Activated CD4-positive, CD25-positive, alpha-beta regulatory T cell treated with anti-CD3 and anti-CD28 coated beads, Interleukin-2, amount 50 U/mL, for 16 hours (primary cell): Measurements from ENCODE around the gene SPOCK1.

ENCODE experiments used
- DNase-seq: peaks from one replicate; pipeline ENCODE4 v3.0.0-alpha.2; 2020; ENCODE audit warnings: low read depth, low spot score

The SPOCK1 gene

DNA sequence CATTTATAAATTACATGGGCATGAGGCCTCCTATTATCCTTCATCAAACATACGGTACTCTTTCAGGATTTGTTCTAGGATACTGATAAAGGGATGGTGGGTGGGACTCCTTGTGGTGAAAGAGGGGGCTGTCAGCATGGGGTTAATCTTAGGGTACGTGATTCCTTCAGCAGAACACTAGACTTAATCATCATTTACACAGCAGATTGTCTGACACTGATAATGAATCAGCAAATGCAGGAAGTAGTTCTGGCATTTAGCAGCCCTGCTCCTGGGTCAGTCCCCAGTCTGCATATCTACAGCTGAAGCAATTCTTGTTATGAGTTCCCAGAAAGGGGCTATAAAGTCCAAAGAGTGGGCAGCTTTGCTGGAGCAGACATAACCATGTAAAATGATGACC is 384.6 kb downstream of the SPOCK1 start:
- no peak for DNase-seq

DNA sequence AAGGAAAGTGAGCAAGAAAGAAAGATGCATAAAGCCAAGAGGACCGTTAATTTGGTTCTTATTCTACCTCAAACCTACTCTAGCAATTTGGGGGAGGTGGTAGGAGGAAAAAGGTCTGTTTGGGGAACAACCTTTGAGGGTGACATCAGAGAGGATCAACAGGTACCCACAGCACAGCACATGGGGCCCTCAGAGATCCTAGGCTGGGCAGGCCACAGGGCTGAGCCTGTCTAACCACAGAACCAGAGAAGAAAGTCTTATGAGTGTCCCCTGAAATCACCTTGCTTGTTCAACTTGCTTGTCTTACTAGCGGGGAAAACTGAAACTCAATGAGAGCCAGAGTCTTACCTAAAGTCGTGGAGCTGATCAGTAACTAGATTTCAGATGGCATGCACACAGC is 385.2 kb downstream of the SPOCK1 start:
- no peak for DNase-seq

DNA sequence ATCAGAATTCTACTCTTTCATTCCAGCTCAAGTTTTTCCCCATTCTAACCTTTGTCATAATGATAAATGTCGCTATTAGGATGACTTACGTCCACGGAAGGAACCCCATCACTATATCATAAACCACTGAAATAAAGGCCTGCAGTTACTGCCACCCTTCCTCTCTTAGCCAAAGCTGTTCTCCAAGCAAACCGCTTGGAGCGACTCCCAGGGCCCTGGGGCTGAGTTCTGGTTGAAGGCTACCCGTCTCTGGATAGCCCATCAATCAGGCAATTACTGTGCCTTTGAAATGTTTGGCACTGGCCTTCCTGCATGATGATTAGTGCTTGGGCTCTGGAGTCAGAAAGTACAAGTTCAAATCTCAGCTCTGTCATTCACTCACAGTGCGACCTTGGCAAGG is 386.0 kb downstream of the SPOCK1 start:
- DNase-seq, result no peak

DNA sequence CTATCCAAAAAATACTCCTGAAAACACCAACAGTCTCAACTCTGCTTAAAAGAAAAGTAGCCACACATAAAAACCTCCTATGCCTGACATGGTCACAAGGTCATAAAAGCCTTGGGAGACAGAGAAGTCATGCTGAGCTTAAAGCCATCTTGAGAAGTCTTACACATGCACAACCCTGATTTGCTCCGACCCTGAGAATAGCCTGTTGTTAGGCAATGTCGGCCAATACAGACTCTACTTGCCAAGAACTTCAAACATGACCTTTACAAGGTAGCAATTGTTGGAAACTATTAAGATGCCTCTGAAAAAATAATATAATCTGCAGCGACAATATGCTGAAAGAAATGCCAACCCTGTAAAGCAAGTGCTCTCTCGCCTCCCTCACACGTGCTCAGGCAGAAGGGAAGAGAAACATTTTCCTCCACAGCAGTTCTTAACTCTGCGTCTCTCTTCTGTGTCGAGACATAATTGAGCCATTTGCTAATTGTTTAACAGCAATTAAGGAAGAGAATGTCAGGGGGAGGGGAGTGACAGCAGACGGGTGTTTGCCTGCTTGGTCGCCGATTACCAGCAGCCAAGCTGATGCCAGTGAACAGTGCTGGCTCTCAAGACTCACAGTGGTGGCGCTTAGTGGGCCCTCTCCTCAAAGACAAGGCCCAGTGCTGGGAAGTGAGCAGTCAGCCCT is 393.6 kb downstream of the SPOCK1 start:
- no peak for DNase-seq

DNA sequence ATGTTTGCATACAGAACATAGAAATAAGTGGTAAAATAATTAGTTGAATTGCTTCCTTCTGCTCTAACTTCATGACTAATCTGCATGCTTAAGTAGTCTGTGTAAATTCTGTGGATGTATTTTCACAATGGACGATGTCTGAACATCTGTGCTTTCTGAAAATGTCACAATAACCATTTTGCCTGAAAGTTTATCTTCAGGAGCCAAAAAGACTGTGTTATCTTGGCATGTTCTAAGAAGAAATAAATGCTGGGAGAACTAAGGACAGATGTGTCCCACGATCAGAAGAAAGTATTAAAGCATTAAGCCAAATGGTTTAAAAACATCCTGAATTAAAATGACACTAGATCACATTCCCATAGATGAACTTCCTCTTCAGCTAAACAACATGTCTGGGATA is 397.6 kb downstream of the SPOCK1 start:
- no peak for DNase-seq

DNA sequence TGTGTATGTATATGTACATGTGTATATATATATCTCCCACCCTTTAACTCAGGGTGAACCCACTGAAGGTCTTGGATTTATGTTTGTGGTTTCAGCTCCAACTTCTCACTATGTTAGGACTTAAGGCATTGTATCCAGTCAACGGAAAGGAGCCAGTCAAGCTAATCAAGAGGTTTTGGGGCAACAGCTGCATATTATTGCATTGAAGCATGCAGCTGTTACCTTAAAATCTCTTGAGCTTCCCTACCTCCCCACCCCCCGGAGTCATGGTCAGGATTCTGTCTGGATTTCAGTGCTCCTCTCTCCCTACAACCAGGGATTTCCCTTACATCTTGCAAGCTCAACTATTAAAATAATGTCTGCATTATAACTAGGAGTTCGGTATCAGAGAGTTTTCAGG is 399.5 kb downstream of the SPOCK1 start:
- no peak for DNase-seq

DNA sequence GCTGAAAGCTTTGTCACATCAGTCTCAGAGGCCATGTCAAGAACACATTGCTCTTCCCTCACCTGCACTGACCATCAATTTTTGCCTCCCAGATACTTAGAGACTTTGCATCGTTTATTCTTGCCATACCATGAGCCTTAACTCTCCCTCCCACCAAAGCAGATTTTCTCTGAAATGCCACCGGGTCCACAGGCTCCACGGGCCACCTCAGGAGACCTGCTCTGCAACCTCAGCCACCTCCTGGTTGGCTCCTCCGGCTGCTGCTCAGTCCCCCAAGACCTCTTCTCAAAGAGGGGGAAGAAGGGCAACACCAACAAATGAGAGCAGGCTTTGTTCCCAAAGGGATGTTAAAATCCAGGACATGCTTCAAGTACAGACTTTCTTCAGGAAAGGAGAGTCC is 400.5 kb downstream of the SPOCK1 start:
- no peak for DNase-seq

- no peak for DNase-seq
These were observed 400.9 kb downstream of the SPOCK1 start for GRCh38 chr5:137098238-137098637.

- DNase-seq, result no peak
These were observed 401.9 kb downstream of the SPOCK1 start for GRCh38 chr5:137097203-137097602.

- DNase-seq, result no peak
These were observed 402.7 kb downstream of the SPOCK1 start for GRCh38 chr5:137096149-137097103.

DNA sequence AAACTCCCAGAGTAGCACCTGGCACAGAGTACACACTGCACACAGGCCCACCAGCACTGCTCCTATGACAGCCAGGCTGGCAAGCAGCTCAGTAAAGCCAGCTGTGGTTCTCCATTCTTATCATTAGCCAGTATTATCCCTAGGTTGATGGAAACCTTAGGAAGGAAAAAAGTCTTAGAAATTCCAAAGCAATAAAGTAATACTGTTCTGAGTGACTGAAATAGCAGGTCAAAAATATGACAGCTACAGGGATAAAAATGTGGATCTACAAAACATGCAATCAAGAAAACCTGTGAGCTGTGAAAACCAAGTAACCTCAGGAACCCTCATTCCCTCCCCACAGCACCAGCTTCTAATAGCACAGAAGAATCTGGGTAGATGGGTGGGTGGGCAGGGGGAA is 403.5 kb downstream of the SPOCK1 start:
- no peak for DNase-seq

- DNase-seq, result no peak
These were observed 406.3 kb downstream of the SPOCK1 start for GRCh38 chr5:137092831-137093230.

GRCh38 chr5:137091472-137091871 is 407.7 kb downstream of the SPOCK1 start:
- no peak for DNase-seq

- DNase-seq, result no peak
These were observed 408.4 kb downstream of the SPOCK1 start for GRCh38 chr5:137090721-137091120.

- no peak for DNase-seq
These were observed 409.0 kb downstream of the SPOCK1 start for GRCh38 chr5:137090151-137090550.

DNA sequence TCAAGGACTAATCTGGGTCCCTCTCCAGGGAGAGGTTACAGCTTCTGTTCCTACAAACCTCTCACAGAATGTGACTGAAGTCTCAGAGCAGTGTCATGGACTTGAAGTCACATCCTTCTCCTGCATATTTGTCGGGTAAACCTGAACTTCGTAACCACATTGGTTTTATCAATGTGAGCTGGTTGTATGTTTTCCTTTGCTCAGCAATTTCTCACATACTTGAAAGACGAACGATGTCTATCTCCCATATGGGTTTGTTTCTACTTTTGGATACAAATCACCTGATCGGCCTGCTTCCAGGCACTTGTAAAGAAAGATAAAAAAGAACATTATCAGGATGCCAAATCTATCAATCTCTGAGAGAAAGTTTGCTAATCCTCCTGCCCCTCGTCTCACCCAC is 411.0 kb downstream of the SPOCK1 start:
- DNase-seq, result no peak

DNA sequence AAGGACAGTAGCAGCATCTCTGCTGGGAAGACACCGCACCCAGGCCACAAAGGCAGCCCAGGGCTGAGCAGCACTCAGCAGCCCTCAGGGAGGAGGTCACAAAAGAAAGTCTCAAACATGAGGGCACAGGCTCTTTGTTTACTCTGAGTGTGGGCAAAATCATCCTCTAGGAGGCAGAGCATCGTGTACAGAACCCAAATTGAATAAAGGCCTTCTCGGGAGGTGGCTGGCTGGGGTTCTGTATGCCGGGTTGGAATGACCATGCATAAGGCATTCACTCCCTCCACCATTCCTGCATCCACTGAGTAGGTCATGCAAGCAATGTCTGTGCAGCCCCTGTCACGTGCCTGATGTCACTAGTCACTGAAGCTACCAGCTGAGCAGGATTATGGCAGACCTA is 412.8 kb downstream of the SPOCK1 start:
- DNase-seq, result no peak

GRCh38 chr5:137085206-137085605 is 413.9 kb downstream of the SPOCK1 start:
- DNase-seq, result no peak

DNA sequence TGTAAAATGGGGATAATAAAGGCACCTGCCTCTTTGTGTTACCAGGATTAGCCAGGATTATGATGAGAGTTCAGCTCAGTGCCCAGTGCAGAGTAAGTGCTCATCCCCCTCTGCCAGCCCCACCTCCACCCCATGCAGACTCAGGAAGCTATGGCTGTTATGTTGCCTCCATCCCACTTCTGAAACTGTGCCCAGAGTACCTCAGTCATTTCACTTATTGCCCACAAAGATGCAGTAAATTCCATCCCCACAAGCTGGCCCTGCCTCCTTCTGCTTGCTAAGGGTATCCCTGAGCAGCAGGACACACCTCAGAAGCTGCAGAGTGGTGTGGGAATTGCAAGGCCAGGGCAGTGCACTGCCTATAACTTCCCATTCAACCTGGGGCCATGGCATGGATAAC is 415.1 kb downstream of the SPOCK1 start:
- DNase-seq, result no peak

DNA sequence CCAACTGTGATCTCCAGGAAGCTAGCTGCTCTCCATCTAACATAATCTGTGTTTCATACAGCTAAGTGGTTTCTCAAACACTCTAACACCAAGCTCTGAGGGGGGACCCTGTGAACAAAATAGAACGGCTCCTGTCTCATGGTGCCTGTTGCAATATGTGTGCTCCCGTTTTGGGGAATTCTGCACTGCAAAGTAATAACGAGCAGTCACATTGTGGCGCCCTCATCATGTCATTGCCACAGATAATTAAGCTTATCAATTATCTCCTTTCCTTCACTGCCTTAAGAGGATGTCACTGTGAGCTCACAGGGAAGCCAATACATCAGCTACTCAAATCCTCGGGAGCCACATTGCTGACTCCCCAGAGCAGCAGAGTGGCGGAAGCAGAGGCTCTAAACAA is 416.2 kb downstream of the SPOCK1 start:
- DNase-seq, result no peak

GRCh38 chr5:137078171-137078665 is 420.9 kb downstream of the SPOCK1 start:
- DNase-seq, result no peak

- DNase-seq, result no peak
These were observed 423.8 kb downstream of the SPOCK1 start for GRCh38 chr5:137075163-137075970.
